H9 (cell line): ENCODE measurements around the gene MRC2. TPM values are rescaled to one million over a fixed set of nuclear protein-coding genes. Genes with fewer than 3 reads are reported as not detected.

Experiments
- DNase-seq: peaks from one replicate; pipeline ENCODE4 v3.0.0-alpha.2; 2017
- H2AFZ ChIP-seq: one replicate; pipeline ENCODE4 v1.6.1; 2013; ENCODE audit warnings: mild to moderate bottlenecking, low read length, control low read depth, moderate library complexity
- H2AK5ac ChIP-seq: 2 replicates; pipeline ENCODE4 v1.6.1; 2013; ENCODE audit warnings: low read length, control low read depth, mixed read lengths; ENCODE audit not compliant: insufficient read length
- H2BK120ac ChIP-seq: one replicate; pipeline ENCODE4 v1.6.1; 2013; ENCODE audit warnings: low read depth, mild to moderate bottlenecking, low read length, control low read depth, inconsistent platforms; ENCODE audit not compliant: poor library complexity, severe bottlenecking
- H2BK12ac ChIP-seq: 2 replicates; pipeline ENCODE4 v1.6.1; 2013; ENCODE audit warnings: low read length, control low read depth, mixed read lengths, low read depth; ENCODE audit not compliant: insufficient read length
- H2BK15ac ChIP-seq: 2 replicates; pipeline ENCODE4 v1.6.1; 2013; ENCODE audit warnings: low read depth, low read length, control low read depth
- H2BK20ac ChIP-seq: one replicate; pipeline ENCODE4 v1.6.1; 2013; ENCODE audit warnings: low read depth, mild to moderate bottlenecking, low read length, control low read depth, inconsistent platforms; ENCODE audit not compliant: poor library complexity, severe bottlenecking
- H2BK5ac ChIP-seq: 2 replicates; pipeline ENCODE4 v1.6.1; 2013; ENCODE audit warnings: low read length, control low read depth, mixed read lengths; ENCODE audit not compliant: insufficient read length
- H3K14ac ChIP-seq: 2 replicates; pipeline ENCODE4 v1.6.1; 2013; ENCODE audit warnings: low read length, control low read depth; ENCODE audit not compliant: insufficient read depth
- H3K18ac ChIP-seq: 2 replicates; pipeline ENCODE4 v1.6.1; 2013; ENCODE audit warnings: low read depth, mild to moderate bottlenecking, mixed read lengths, low read length, control low read depth; ENCODE audit not compliant: insufficient read length
- H3K23ac ChIP-seq: 2 replicates; pipeline ENCODE4 v1.6.1; 2013; ENCODE audit warnings: low read length, control low read depth, mixed read lengths, low read depth; ENCODE audit not compliant: insufficient read length
- H3K23me2 ChIP-seq: 2 replicates; pipeline ENCODE4 v1.6.1; 2013; ENCODE audit warnings: low read depth, mild to moderate bottlenecking, mixed read lengths, low read length, control low read depth; ENCODE audit not compliant: insufficient read length, poor library complexity, severe bottlenecking
- H3K27ac ChIP-seq: 2 replicates; pipeline ENCODE4 v1.5.1; 2013; ENCODE audit warnings: low read length, control low read depth, mixed read lengths, low read depth; ENCODE audit not compliant: insufficient read length
- H3K27me3 ChIP-seq: 2 replicates; pipeline ENCODE4 v1.6.1; 2013; ENCODE audit warnings: low read length, control low read depth, inconsistent platforms; ENCODE audit not compliant: insufficient read depth
- H3K4ac ChIP-seq: 2 replicates; pipeline ENCODE4 v1.6.1; 2013; ENCODE audit warnings: low read depth, mild to moderate bottlenecking, control low read depth, inconsistent platforms, low read length, moderate library complexity
- H3K4me1 ChIP-seq: 2 replicates; pipeline ENCODE4 v1.6.1; 2013; ENCODE audit warnings: low read length, control low read depth, inconsistent platforms; ENCODE audit not compliant: insufficient read depth
- H3K4me2 ChIP-seq: 2 replicates; pipeline ENCODE4 v1.6.1; 2013; ENCODE audit warnings: low read length, control low read depth, mixed read lengths; ENCODE audit not compliant: insufficient read length, insufficient read depth
- H3K56ac ChIP-seq: 2 replicates; pipeline ENCODE4 v1.6.1; 2013; ENCODE audit warnings: low read depth, mild to moderate bottlenecking, mixed read lengths, low read length, control low read depth; ENCODE audit not compliant: insufficient read length
- H3K79me1 ChIP-seq: 2 replicates; pipeline ENCODE4 v1.6.1; 2013; ENCODE audit warnings: low read depth, mild to moderate bottlenecking, moderate library complexity, low read length, control low read depth, inconsistent platforms; ENCODE audit not compliant: insufficient read depth, poor library complexity, severe bottlenecking
- H3K79me2 ChIP-seq: 2 replicates; pipeline ENCODE4 v1.6.1; 2013; ENCODE audit warnings: low read length, control low read depth, inconsistent platforms; ENCODE audit not compliant: insufficient read depth
- H3K9ac ChIP-seq: 2 replicates; pipeline ENCODE4 v1.6.1; 2013; ENCODE audit warnings: low read length, control low read depth, mixed read lengths; ENCODE audit not compliant: insufficient read length; ENCODE audit errors: extremely low read depth
- H3K9me3 ChIP-seq: one replicate; pipeline ENCODE4 v1.6.1; 2013; ENCODE audit warnings: low read depth, low read length, inconsistent platforms; ENCODE audit not compliant: control insufficient read depth
- H3T11ph ChIP-seq: one replicate; pipeline ENCODE4 v1.6.1; 2013; ENCODE audit warnings: mild to moderate bottlenecking, low read length, control low read depth, inconsistent platforms
- H4K20me1 ChIP-seq: one replicate; pipeline ENCODE4 v1.6.1; 2013; ENCODE audit not compliant: control insufficient read depth, insufficient read length, insufficient read depth
- H4K5ac ChIP-seq: 2 replicates; pipeline ENCODE4 v1.6.1; 2013; ENCODE audit warnings: low read depth, mild to moderate bottlenecking, mixed read lengths, low read length, control low read depth; ENCODE audit not compliant: insufficient read length
- H4K8ac ChIP-seq: replicated peaks from 2 replicates; pipeline ENCODE4 v1.6.1; 2013; ENCODE audit warnings: low read length, control low read depth, mixed read lengths, low read depth; ENCODE audit not compliant: insufficient read length
- H4K91ac ChIP-seq: 2 replicates; pipeline ENCODE4 v1.6.1; 2013; ENCODE audit warnings: low read depth, mild to moderate bottlenecking, moderate library complexity, mixed read lengths, low read length, control low read depth; ENCODE audit not compliant: insufficient read length
- H3K27ac Mint-ChIP-seq, 3 experiments: 2 replicates in 2 of 3; 3 replicates in 1 of 3; pipeline ENCODE4 v1.8.0; 2020 to 2021; ENCODE audit warnings: mixed read lengths in 3 of 3, mild to moderate bottlenecking in 1 of 3, moderate library complexity in 1 of 3
- H3K27me3 Mint-ChIP-seq: 2 replicates; pipeline ENCODE4 v1.8.0; 2021; ENCODE audit warnings: low read depth, mild to moderate bottlenecking, moderate library complexity, mixed read lengths
- H3K36me3 Mint-ChIP-seq, 3 experiments: 2 replicates in 2 of 3; 3 replicates in 1 of 3; pipeline ENCODE4 v1.8.0; 2020 to 2021; ENCODE audit warnings: low read depth in 3 of 3, mixed read lengths in 3 of 3; ENCODE audit not compliant: insufficient read depth in 1 of 3
- H3K4me1 Mint-ChIP-seq, 2 experiments: 2 replicates each; pipeline ENCODE4 v1.8.0; 2020; ENCODE audit warnings: mixed read lengths in 2 of 2
- H3K4me3 Mint-ChIP-seq, 2 experiments: 2 replicates in 1 of 2; 3 replicates in 1 of 2; pipeline ENCODE4 v1.8.0; 2020 to 2021; ENCODE audit warnings: mild to moderate bottlenecking in 2 of 2, mixed read lengths in 2 of 2, moderate library complexity in 1 of 2
- H3K9me3 Mint-ChIP-seq, 2 experiments: 2 replicates in 1 of 2; 3 replicates in 1 of 2; pipeline ENCODE4 v1.8.0; 2020; ENCODE audit warnings: mild to moderate bottlenecking in 2 of 2, mixed read lengths in 2 of 2, moderate library complexity in 1 of 2
- WGBS: extraction: QIAGEN DNeasy Blood & Tissue Kit; methylation state at CpG from one replicate; pipeline ENCODE4 v1.1.7; 2013; ENCODE audit warnings: missing lambda C conversion rate, low lambda C conversion rate, mixed read lengths; ENCODE audit not compliant: insufficient read length; ENCODE audit errors: extremely low coverage; 5-methylcytosine and 5-hydroxymethylcytosine counted together
- total RNA-seq: library from RNA; stranded (reverse); gene quantifications from 2 replicates; pipeline ENCODE4 v1.2.1, GENCODE V29; 2021
- TF ChIP-seq, protein P1 (sequence below): fragments of 200-600 bp; sonication (generic); conservative IDR thresholded peaks from 3 replicates; pipeline ENCODE4 v1.8.0; 2021; ENCODE audit warnings: antibody characterized with exemption, mild to moderate bottlenecking

MRC2 gene
- total RNA-seq, 1 experiment from 2014 or later, result 18.7 TPM

DNA sequence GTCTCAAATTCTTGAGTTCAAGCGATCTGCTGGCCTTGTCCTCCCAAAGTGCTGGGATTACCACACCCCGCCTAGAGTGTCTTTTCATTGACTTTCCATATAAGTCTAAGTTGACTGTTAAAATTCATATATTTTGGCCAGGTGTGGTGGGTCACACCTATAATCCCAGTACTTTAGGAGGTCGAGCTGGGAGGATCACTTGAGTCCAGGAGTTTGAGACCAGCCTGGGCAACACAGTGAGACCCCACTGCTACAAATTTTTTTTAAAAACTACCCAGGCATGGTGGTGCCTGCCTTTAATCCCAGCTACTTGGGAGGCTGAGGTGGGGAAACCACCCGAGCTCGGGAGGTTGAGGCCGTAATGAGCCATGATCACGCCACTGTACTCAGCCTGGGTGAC lies 21.9 kb upstream of the MRC2 start:
- Histone ChIP-seq H3K4me1 (no peaks in the 10 kb centered on the region), H3K18ac (no peak overlapping the region), H3K4me2 (no peak overlapping the region), H3K4ac (no peak overlapping the region), H3K9ac (no peak overlapping the region), H3K23me2 (no peaks in the 10 kb centered on the region), H4K8ac (no peak overlapping the region), H3K56ac (no peak overlapping the region), H2BK20ac (no peak overlapping the region), H2BK12ac (no peak overlapping the region), H4K20me1 (no peaks in the 10 kb centered on the region), H3K27ac (no peak overlapping the region), H3K23ac (no peak overlapping the region), H3T11ph (no peak overlapping the region), H2BK120ac (no peak overlapping the region), H2BK5ac (no peak overlapping the region), H3K27me3 (no peaks in the 10 kb centered on the region), H2AFZ (no peak overlapping the region), H4K5ac (no peak overlapping the region), H3K79me1 (no peaks in the 10 kb centered on the region), H3K9me3 (no peaks in the 10 kb centered on the region), H4K91ac (no peak overlapping the region), H3K14ac (no peak overlapping the region), H2BK15ac (no peak overlapping the region), H3K79me2 (no peaks in the 10 kb centered on the region), H2AK5ac (no peak overlapping the region)
- DNase-seq, result no peak
- H3K36me3 Mint-ChIP-seq, result peaks cover 22 to 77% (median 65%) of the 10 kb centered on the region in 3 experiments
- WGBS, result no CpG with 5 or more reads among the region's 7 CpGs
- H3K9me3 Mint-ChIP-seq, result no peaks in the 10 kb centered on the region
- no peak overlapping the region for H3K4me3 Mint-ChIP-seq
- TF ChIP-seq, protein P1, sequence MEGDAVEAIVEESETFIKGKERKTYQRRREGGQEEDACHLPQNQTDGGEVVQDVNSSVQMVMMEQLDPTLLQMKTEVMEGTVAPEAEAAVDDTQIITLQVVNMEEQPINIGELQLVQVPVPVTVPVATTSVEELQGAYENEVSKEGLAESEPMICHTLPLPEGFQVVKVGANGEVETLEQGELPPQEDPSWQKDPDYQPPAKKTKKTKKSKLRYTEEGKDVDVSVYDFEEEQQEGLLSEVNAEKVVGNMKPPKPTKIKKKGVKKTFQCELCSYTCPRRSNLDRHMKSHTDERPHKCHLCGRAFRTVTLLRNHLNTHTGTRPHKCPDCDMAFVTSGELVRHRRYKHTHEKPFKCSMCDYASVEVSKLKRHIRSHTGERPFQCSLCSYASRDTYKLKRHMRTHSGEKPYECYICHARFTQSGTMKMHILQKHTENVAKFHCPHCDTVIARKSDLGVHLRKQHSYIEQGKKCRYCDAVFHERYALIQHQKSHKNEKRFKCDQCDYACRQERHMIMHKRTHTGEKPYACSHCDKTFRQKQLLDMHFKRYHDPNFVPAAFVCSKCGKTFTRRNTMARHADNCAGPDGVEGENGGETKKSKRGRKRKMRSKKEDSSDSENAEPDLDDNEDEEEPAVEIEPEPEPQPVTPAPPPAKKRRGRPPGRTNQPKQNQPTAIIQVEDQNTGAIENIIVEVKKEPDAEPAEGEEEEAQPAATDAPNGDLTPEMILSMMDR, result no peak
- H3K4me1 Mint-ChIP-seq, result no peaks in the 10 kb centered on the region
- H3K27me3 Mint-ChIP-seq, result no peaks in the 10 kb centered on the region
- no peak overlapping the region for H3K27ac Mint-ChIP-seq
